ENCODE data around the gene LPAR4. TPM values are rescaled to one million over a fixed set of nuclear protein-coding genes. Genes with fewer than 3 reads are reported as not detected.

The LPAR4 gene
- total RNA-seq, 1 experiment from 2014 or later: not detected

DNA sequence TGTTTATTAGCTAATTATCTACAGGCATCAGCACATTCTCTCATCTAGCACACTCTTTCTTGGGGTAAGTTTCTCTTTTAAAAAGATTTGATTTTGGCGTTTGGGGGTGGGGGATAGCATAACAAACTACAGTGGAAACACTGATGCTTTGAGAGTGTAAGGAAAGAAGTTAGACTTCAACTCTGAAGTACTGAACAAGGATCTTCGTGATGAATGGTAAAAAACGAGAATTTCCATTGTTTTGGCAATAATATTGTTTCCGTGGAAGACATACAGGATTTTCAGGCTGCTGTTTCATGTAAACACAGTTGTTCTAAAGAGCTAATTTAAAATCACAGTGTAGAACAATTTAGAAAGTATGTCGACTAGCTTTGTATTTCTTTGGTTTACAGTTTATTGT, 451 bp downstream of the LPAR4 start:
- intact Hi-C loops (cut with micrococcal nuclease; ENCODE audit: unreplicated experiment): no loop called here
- H3K27me3 Mint-ChIP-seq (ENCODE audit: unreplicated experiment): no peaks in the 10 kb centered on the region
- H3K4me1 Mint-ChIP-seq (ENCODE audit: low read depth, unreplicated experiment): no peaks in the 10 kb centered on the region
- H3K9me3 Mint-ChIP-seq (ENCODE audit: low read depth, unreplicated experiment): no peaks in the 10 kb centered on the region
- H3K36me3 Mint-ChIP-seq (ENCODE audit: insufficient read depth, unreplicated experiment): no peaks in the 10 kb centered on the region
- no peak overlapping the region for H3K27ac Mint-ChIP-seq (ENCODE audit: unreplicated experiment)
- H3K4me3 Mint-ChIP-seq (ENCODE audit: low read depth, unreplicated experiment): no peak overlapping the region
- no peak for DNase-seq
- CTCF ChIA-PET: interaction anchor here (0.7 kb wide), 1 partner anchor 484 kb away, joined by 11 read pairs; no protein-coding TSS in a partner anchor
- TF ChIP-seq, protein P1, sequence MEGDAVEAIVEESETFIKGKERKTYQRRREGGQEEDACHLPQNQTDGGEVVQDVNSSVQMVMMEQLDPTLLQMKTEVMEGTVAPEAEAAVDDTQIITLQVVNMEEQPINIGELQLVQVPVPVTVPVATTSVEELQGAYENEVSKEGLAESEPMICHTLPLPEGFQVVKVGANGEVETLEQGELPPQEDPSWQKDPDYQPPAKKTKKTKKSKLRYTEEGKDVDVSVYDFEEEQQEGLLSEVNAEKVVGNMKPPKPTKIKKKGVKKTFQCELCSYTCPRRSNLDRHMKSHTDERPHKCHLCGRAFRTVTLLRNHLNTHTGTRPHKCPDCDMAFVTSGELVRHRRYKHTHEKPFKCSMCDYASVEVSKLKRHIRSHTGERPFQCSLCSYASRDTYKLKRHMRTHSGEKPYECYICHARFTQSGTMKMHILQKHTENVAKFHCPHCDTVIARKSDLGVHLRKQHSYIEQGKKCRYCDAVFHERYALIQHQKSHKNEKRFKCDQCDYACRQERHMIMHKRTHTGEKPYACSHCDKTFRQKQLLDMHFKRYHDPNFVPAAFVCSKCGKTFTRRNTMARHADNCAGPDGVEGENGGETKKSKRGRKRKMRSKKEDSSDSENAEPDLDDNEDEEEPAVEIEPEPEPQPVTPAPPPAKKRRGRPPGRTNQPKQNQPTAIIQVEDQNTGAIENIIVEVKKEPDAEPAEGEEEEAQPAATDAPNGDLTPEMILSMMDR (IDR thresholded peaks at IDR 0.05; ENCODE audit: unreplicated experiment): no peak
- no TSS peak for BruUV-seq (replicated peaks)

DNA sequence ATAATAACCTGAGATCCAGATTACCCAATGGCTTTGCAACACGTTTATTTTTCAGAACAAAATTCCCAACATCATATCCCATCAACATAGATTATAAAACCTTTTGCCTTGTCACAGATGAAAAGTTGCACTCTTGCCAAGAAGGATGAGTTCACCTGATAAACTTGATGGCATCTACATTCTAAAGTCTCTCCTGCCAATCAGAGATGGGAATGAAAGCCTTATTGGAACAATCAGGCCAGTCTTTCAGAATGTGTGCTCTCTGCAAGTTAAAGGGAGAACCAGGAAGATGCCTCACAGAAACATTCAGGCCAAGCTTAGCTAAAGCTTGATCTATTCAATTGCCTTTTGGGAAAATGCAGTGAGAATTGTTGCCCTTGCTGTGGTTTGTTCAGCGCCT, 1.3 kb downstream of the LPAR4 start:
- BruUV-seq (replicated peaks): no TSS peak
- Mint-ChIP-seq H3K27me3 (ENCODE audit: unreplicated experiment) (no peaks in the 10 kb centered on the region), H3K9me3 (ENCODE audit: low read depth, unreplicated experiment) (no peaks in the 10 kb centered on the region), H3K4me1 (ENCODE audit: low read depth, unreplicated experiment) (no peaks in the 10 kb centered on the region), H3K27ac (ENCODE audit: unreplicated experiment) (no peak overlapping the region), H3K4me3 (ENCODE audit: low read depth, unreplicated experiment) (no peak overlapping the region), H3K36me3 (ENCODE audit: insufficient read depth, unreplicated experiment) (no peaks in the 10 kb centered on the region)
- no peak for DNase-seq
- CTCF ChIA-PET: no interaction called here
- intact Hi-C loops (cut with micrococcal nuclease; ENCODE audit: unreplicated experiment): no loop called here
- TF ChIP-seq, protein P1 (IDR thresholded peaks at IDR 0.05; ENCODE audit: unreplicated experiment): no peak

DNA sequence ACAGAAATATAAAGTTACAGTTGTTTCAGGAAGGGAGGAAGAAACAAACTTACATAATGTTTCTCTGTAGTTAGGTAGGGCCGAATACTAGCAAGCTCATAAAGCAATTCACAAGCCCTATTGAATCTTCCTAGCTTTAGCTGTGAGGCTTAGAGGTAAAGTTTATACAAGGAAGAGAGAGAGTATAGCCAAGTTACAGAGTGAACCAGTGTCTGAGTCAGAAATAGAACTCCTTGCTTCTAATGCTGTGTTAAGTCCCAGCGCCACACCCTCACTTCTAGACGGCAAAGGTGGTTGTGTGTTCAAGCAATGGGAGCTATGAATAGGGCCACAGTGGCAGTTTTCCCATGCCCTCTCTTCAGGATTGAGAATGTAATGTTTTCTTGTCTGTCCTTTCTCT, 6.1 kb downstream of the LPAR4 start:
- no TSS peak for BruUV-seq (replicated peaks)
- intact Hi-C loops (cut with micrococcal nuclease; ENCODE audit: unreplicated experiment): no loop called here
- no peak overlapping the region for H3K27ac Mint-ChIP-seq (ENCODE audit: unreplicated experiment)
- CTCF ChIA-PET: no interaction called here
- TF ChIP-seq, protein P1 (IDR thresholded peaks at IDR 0.05; ENCODE audit: unreplicated experiment): no peak
- no peaks in the 10 kb centered on the region for H3K36me3 Mint-ChIP-seq (ENCODE audit: insufficient read depth, unreplicated experiment)
- no peaks in the 10 kb centered on the region for H3K27me3 Mint-ChIP-seq (ENCODE audit: unreplicated experiment)
- no peaks in the 10 kb centered on the region for H3K4me1 Mint-ChIP-seq (ENCODE audit: low read depth, unreplicated experiment)
- H3K4me3 Mint-ChIP-seq (ENCODE audit: low read depth, unreplicated experiment): no peak overlapping the region
- no peaks in the 10 kb centered on the region for H3K9me3 Mint-ChIP-seq (ENCODE audit: low read depth, unreplicated experiment)
- no peak for DNase-seq

DNA sequence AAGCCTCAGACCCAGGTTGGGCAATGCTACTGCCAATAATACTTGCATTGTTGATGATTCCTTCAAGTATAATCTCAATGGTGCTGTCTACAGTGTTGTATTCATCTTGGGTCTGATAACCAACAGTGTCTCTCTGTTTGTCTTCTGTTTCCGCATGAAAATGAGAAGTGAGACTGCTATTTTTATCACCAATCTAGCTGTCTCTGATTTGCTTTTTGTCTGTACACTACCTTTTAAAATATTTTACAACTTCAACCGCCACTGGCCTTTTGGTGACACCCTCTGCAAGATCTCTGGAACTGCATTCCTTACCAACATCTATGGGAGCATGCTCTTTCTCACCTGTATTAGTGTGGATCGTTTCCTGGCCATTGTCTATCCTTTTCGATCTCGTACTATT, 7.4 kb downstream of the LPAR4 start:
- H3K4me1 Mint-ChIP-seq (ENCODE audit: low read depth, unreplicated experiment): no peaks in the 10 kb centered on the region
- TF ChIP-seq, protein P1 (IDR thresholded peaks at IDR 0.05; ENCODE audit: unreplicated experiment): no peak
- CTCF ChIA-PET: no interaction called here
- no peak overlapping the region for H3K27ac Mint-ChIP-seq (ENCODE audit: unreplicated experiment)
- no TSS peak for BruUV-seq (replicated peaks)
- H3K4me3 Mint-ChIP-seq (ENCODE audit: low read depth, unreplicated experiment): no peak overlapping the region
- H3K9me3 Mint-ChIP-seq (ENCODE audit: low read depth, unreplicated experiment): no peaks in the 10 kb centered on the region
- intact Hi-C loops (cut with micrococcal nuclease; ENCODE audit: unreplicated experiment): no loop called here
- H3K36me3 Mint-ChIP-seq (ENCODE audit: insufficient read depth, unreplicated experiment): no peaks in the 10 kb centered on the region
- no peaks in the 10 kb centered on the region for H3K27me3 Mint-ChIP-seq (ENCODE audit: unreplicated experiment)
- DNase-seq: no peak
